PC-9 (cell line): ENCODE results near the gene MYOM1. TPM values are rescaled to one million over a fixed set of nuclear protein-coding genes. Genes with fewer than 3 reads are reported as not detected.
A peak's percentile ranks its signal among the peaks of the same experiment; 100 is the strongest.

Source experiments
- BruUV-seq: library from RNA; stranded (reverse); fragments of 400-500 nt; replicated peaks from 2 replicates; lab custom pipeline; 2021; lab: Mats Ljungman, UMichigan
- CTCF ChIA-PET: fragments of 300-600 bp; sonication (Branson Sonifier 250); formaldehyde crosslinking; loops from one replicate; lab custom pipeline; 2022; ENCODE audit warnings: antibody characterized with exemption; lab: Charles Lee
- POLR2A ChIA-PET: fragments of 300-600 bp; sonication (Branson Sonifier 250); formaldehyde crosslinking; loops from one replicate; lab custom pipeline; 2022; ENCODE audit warnings: antibody characterized with exemption; ENCODE audit not compliant: unreplicated experiment; lab: Charles Lee
- DNase-seq, 2 experiments: peaks; one replicate each; pipeline versions ENCODE4 v3.0.0 to v3.0.0-alpha.2; 2015 to 2022; ENCODE audit warnings: mixed read lengths in 1 of 2
- H2AFZ ChIP-seq: fragments of 200-600 bp; sonication (generic); 2 replicates; pipeline ENCODE4 v1.8.1; 2017; ENCODE audit warnings: antibody characterized with exemption
- H3F3A ChIP-seq: fragments of 200-600 bp; sonication (generic); 2 replicates; pipeline ENCODE4 v1.8.1; 2017; ENCODE audit warnings: antibody characterized with exemption, mild to moderate bottlenecking, low read depth; ENCODE audit not compliant: insufficient read depth
- H3K27ac ChIP-seq: fragments of 200-600 bp; sonication (generic); 2 replicates; pipeline ENCODE4 v1.6.1; 2016; ENCODE audit warnings: mixed run types
- H3K27me3 ChIP-seq: fragments of 200-600 bp; sonication (generic); 2 replicates; pipeline ENCODE4 v1.6.1; 2016; ENCODE audit warnings: low read depth, mixed run types; ENCODE audit not compliant: insufficient read depth
- H3K36me3 ChIP-seq: fragments of 200-600 bp; sonication (generic); 2 replicates; pipeline ENCODE4 v1.6.1; 2016; ENCODE audit warnings: low read depth, mixed run types
- H3K4me1 ChIP-seq: fragments of 200-600 bp; sonication (generic); replicated peaks from 2 replicates; pipeline ENCODE4 v1.6.1; 2016; ENCODE audit warnings: mixed run types; ENCODE audit not compliant: insufficient read depth
- H3K4me2 ChIP-seq: fragments of 200-600 bp; sonication (generic); 2 replicates; pipeline ENCODE4 v1.6.1; 2017; ENCODE audit warnings: mixed run types
- H3K4me3 ChIP-seq: fragments of 200-600 bp; sonication (generic); 2 replicates; pipeline ENCODE4 v1.6.1; 2016; ENCODE audit warnings: mixed run types
- H3K79me2 ChIP-seq: fragments of 200-600 bp; sonication (generic); 2 replicates; pipeline ENCODE4 v1.6.1; 2017; ENCODE audit warnings: low read depth, mixed run types
- H3K9me2 ChIP-seq: fragments of 200-600 bp; sonication (generic); 2 replicates; pipeline ENCODE4 v1.8.1; 2017; ENCODE audit warnings: mild to moderate bottlenecking; ENCODE audit not compliant: insufficient read depth
- H3K9me3 ChIP-seq: fragments of 200-600 bp; sonication (generic); 2 replicates; pipeline ENCODE4 v1.8.1; 2016; ENCODE audit warnings: low read depth; ENCODE audit not compliant: insufficient read depth
- H4K20me1 ChIP-seq: fragments of 200-600 bp; sonication (generic); 2 replicates; pipeline ENCODE4 v1.8.1; 2017; ENCODE audit not compliant: insufficient read depth
- CTCF ChIP-seq: fragments of 200-600 bp; sonication (generic); conservative IDR thresholded peaks from 2 replicates; pipeline ENCODE4 v1.6.1; 2017; ENCODE audit warnings: mixed run types, antibody characterized with exemption, mild to moderate bottlenecking, moderate library complexity
- EZH2 ChIP-seq: fragments of 200-600 bp; sonication (generic); IDR thresholded peaks from 2 replicates; pipeline ENCODE4 v1.8.0; 2017; ENCODE audit warnings: antibody characterized with exemption, low read depth
- intact Hi-C: fragments of 100-400 bp; cut with micrococcal nuclease; formaldehyde crosslinking; loops from one replicate; pipeline ENCODE4 v1.10.0; 2022; ENCODE audit not compliant: unreplicated experiment
- total RNA-seq: library from RNA; stranded (reverse); gene quantifications from 2 replicates; pipeline ENCODE4 v1.2.3, GENCODE V29; 2021

Gene MYOM1
- total RNA-seq, 1 experiment from 2014 or later: 1.3 TPM

GRCh38 chr18:3118195-3119010 lies 101.4 kb downstream of the MYOM1 start:
- H3K36me3 ChIP-seq: no peaks in the 10 kb centered on the region
- BruUV-seq: no TSS peak
- intact Hi-C loops: no loop called here
- peaks cover 41% of the 10 kb centered on the region for H3F3A ChIP-seq
- H3K9me2 ChIP-seq: no peaks in the 10 kb centered on the region
- no peak overlapping the region for H3K4me3 ChIP-seq
- no peaks in the 10 kb centered on the region for H4K20me1 ChIP-seq
- no peak for TF ChIP-seq CTCF
- no peak for TF ChIP-seq EZH2
- peaks cover 78% of the 10 kb centered on the region for H3K4me1 ChIP-seq
- POLR2A ChIA-PET: interaction anchor here (0.7 kb wide), 1 partner anchor 129 kb away, joined by 4 read pairs; the partner anchor contains the start of gene MYL12A
- H3K79me2 ChIP-seq: no peaks in the 10 kb centered on the region
- no peaks in the 10 kb centered on the region for H3K27me3 ChIP-seq
- peak overlapping the region; percentile 60 for H3K4me2 ChIP-seq
- no peaks in the 10 kb centered on the region for H3K9me3 ChIP-seq
- 0 out of 2 replicates have a peak overlapping the region, but pooled peaks have one; percentile 34 for H2AFZ ChIP-seq
- H3K27ac ChIP-seq: peak overlapping the region; percentile 82
- CTCF ChIA-PET: interaction anchor here (2.6 kb wide), 1 partner anchor 56 kb away, joined by 9 read pairs; no protein-coding TSS in a partner anchor
- peak in 1 of 2 experiments; percentile 57 for DNase-seq

DNA sequence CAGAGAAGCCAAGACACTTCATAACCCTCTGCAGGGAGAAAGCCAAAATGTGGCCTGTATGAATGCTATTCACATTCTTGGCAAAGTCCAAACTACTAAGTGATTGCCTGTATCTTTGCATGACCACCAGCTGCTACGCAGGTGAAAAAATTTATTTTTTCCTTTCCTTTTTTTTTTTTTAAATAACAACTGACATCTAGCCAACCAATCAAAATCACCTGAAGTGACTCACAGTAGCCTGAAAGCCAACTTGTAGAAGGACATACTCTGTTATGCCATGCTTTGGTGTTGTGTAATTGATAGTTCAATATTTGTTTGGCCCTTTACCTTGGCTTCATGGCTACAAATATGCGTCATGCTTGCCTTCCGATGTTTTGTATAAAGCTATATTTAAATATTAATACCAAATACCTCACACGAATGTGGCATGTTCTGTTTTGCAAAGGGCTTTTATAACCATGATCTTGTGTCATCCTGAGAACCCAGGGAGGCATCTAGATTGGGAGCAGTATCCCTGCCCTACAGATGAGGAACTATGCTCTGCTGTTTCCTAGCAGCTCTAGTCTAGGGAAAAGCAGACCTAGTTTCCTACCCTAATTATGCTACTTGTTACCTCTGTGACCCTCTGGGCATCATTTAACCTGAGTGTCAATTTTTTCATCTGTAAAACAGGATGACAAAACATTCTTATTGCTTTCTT lies 102.1 kb downstream of the MYOM1 start:
- Histone ChIP-seq H3K36me3 (no peaks in the 10 kb centered on the region), H3K27ac (peak overlapping the region; percentile 82), H3K4me2 (peak overlapping the region; percentile 60), H3K4me3 (no peak overlapping the region), H3K27me3 (no peaks in the 10 kb centered on the region), H3K79me2 (no peaks in the 10 kb centered on the region), H3F3A (peaks cover 41% of the 10 kb centered on the region), H4K20me1 (no peaks in the 10 kb centered on the region), H3K9me2 (no peaks in the 10 kb centered on the region), H3K9me3 (no peaks in the 10 kb centered on the region), H3K4me1 (peaks cover 79% of the 10 kb centered on the region), H2AFZ (0 out of 2 replicates have a peak overlapping the region, but pooled peaks have one; percentile 34)
- BruUV-seq: no TSS peak
- CTCF ChIA-PET: interaction anchor here (0.6 to 2.6 kb wide), 2 partner anchors 55 to 286 kb away, joined by 3 to 9 read pairs; no protein-coding TSS in a partner anchor
- POLR2A ChIA-PET: no interaction called here
- DNase-seq: peak in 1 of 2 experiments; percentile 98
- TF ChIP-seq EZH2 (no peak), CTCF (no peak)
- intact Hi-C loops: no loop called here

DNA sequence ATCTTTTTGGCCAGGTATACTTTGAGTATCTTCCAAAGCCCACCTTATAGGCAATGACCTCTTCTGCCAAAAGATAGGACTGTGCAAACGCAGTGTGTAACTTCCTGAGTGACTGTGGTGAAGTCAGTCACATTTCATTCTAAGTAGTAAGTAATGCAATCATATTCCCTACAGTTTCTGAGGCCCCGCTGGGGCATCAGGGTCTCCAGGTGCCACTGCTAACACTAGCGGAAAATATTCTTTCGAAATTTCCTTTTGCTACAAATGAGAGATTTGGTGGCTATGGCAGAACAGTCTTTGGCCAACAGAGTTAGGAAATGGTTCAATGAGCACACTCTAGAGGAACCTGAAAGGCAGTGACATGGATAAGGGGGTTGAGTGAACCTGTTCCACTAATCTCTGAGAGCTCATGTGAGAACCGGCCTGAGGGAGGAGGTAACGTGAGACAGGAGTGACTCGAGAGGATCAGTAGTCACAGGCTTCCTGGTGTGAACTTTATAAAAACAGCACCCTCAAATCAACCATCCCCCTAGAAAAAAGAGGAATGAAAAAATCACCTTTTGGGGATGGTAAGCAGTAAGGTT lies 104.2 kb downstream of the MYOM1 start:
- no peaks in the 10 kb centered on the region for H3K36me3 ChIP-seq
- peak overlapping the region; percentile 35 for H3K27ac ChIP-seq
- no peaks in the 10 kb centered on the region for H3K9me2 ChIP-seq
- ChIA-PET POLR2A (no interaction called here), CTCF (interaction anchor here (0.6 to 2.6 kb wide), 2 partner anchors 53 to 167 kb away, joined by 3 to 9 read pairs; no protein-coding TSS in a partner anchor)
- H4K20me1 ChIP-seq: no peaks in the 10 kb centered on the region
- 0 out of 2 replicates have a peak overlapping the region, but pooled peaks have one; percentile 6 for H3K4me2 ChIP-seq
- H3K9me3 ChIP-seq: no peaks in the 10 kb centered on the region
- no peak overlapping the region for H3K4me3 ChIP-seq
- peaks cover 70% of the 10 kb centered on the region for H3K4me1 ChIP-seq
- no TSS peak for BruUV-seq
- intact Hi-C loops: no loop called here
- peaks cover 37% of the 10 kb centered on the region for H3F3A ChIP-seq
- H2AFZ ChIP-seq: no peak overlapping the region
- no peak for TF ChIP-seq CTCF
- no peaks in the 10 kb centered on the region for H3K79me2 ChIP-seq
- H3K27me3 ChIP-seq: no peaks in the 10 kb centered on the region
- peak in 1 of 2 experiments; percentile 84 for DNase-seq
